Epidermal melanocyte (primary cell): ENCODE results near the gene SAMD4A.
A peak's percentile ranks its signal among the peaks of the same experiment; 100 is the strongest.

Experiments used
- DNase-seq: peaks from one replicate; pipeline ENCODE4 v3.0.0; 2011; ENCODE audit warnings: low spot score; ENCODE audit not compliant: insufficient read length

The SAMD4A gene

DNA sequence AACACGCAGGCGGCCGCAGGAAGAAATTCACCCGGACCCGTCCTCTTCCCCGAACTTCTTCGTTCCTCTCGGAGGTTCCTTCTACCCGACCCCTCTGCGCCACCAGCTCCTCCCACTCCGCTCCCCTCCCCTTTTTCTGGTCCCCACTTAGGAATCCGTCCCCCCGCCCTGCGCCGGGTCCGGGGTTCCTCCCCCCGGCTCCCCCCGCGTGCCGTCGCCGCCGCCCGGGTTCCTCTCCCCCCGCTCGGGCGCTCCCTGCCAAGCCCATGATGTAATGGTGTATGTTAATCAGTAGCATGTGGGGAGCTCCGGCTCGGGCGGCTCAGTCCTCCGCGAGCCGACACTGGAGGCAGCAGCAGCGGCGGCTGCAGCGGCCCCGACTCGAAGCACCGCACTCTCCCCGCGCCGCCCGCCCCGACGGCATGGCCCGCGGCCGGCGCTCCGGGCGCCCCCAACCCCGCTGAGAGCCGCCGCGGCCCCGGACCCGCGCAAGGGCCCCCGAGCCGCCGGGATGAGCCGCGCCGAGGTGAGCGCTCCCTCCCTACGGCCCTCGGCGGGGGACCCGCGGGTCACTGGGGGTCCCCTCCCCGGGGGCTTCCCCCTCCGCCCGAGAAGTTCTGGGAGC is 1.0 kb upstream of the SAMD4A start:
- peak; percentile 83 for DNase-seq

GRCh38 chr14:54567224-54567638 is 303 bp downstream of the SAMD4A start:
- DNase-seq = no peak

- DNase-seq = no peak
Measured at GRCh38 chr14:54567639-54568561, 972 bp downstream of the SAMD4A start.

- no peak for DNase-seq
Measured at GRCh38 chr14:54568821-54569595, 2.1 kb downstream of the SAMD4A start.

DNA sequence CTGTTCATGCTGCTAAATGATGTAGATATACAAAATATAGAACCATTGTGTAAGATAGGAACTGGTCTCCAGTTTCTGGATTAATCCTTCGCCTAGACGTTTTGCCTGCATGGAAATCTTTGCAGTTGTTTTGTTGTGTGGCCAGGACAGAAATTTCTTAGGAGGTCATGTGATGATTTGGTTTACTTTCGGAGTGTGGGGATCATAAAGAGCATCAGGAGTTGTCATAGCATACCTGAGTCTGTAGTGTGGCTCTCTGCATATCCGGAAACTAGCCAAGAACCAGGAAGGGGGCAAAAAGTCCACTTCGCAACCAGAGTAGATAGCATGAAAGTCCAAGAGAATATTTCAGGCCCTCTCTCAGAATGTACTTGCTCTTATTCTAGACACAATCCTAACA is 3.1 kb downstream of the SAMD4A start:
- no peak for DNase-seq

DNA sequence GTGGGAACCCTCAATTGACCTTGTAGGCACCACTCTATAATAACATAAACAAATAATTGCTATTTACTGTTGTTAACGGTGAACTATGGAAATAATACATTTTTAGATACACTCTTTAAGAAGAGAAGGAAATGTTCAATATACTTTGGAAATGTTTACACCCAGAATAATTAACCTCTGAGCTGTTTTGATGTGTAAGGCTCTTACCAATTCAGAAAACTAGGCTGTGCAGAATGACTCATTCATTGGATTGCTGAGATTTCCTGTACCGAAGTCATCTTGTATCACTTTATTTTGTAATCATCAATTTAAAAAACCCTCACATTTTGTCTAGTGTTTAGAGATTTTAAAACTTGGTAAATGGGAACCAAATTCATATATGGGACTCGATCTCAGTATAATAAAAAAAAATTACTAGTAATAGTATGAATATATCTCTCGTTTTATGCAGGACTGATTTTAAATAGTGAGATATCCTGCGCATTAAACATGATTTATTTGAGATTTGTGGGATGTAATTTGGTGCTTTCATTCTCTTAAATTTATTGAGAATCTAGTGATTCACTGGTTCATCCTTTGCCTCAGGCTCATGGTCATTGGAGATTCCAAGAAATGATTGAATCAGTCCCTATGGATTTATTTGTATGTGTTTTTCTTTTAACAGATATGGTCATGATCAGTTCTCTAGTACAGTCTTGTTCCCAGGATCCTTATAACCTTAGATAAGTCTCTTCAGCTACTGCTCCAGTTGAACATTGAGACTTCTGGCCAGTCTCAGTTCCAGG is 3.9 kb downstream of the SAMD4A start:
- peak; percentile 61 for DNase-seq

DNA sequence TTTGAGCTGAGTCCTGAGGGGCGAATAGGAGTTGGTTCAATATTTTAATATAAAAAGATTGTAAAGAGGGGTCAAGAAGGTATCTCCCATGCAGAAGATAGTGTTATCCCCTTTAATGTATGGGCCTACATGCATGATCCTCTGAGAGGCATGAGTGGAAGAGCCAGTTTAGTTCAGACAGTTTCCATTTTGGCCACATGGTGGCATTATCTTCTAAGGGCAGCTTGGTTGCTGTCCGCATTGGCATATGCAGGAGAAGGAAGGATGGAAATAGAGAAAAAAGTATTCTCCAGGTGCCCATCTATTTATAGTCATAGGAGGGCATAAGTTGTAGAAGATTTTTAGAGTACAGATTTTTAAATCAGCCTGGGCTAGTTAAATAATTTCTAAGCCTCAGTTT is 5.4 kb downstream of the SAMD4A start:
- no peak for DNase-seq

GRCh38 chr14:54574528-54574927 is 7.6 kb downstream of the SAMD4A start:
- DNase-seq = no peak

GRCh38 chr14:54577494-54577893 is 10.6 kb downstream of the SAMD4A start:
- no peak for DNase-seq

- DNase-seq = no peak
Measured at GRCh38 chr14:54577977-54578376, 11.0 kb downstream of the SAMD4A start.

GRCh38 chr14:54579621-54580020 is 12.7 kb downstream of the SAMD4A start:
- no peak for DNase-seq

DNA sequence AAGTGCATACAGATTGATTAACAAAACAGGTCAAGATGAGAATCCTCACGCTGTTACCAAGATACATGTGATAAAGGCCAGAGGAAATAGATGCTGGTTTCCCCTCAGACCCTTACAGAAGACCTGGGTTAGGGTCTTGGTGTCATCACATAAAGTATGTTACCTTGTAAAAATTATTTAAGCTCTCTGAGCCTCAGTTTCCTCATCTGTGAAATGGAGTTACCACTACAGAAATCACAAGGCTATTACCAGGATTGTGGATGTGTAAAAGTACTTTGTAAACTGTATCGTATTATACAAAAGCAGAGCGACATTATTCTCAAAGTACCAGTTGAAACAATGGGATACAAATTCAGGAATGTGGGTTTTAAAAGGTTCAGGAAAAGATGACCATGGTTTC is 14.0 kb downstream of the SAMD4A start:
- DNase-seq = no peak

DNA sequence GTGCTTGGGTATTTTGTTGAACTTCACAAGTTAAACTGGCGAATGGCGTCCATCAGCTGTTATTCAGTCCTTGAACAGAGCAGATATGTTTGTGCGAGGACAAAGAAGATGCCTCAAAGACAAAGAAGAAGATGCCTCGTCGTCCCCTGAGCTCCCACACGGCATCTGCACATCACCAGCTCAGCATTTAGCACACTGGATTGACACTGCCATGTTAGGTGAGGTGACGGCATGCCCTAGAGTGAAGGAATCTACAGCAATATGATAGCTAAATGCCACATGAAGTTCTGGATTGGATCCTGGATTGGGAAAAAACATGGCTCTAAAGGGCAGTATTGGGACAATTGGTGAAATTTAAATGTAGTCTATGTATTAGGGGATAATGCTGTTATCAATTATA is 15.4 kb downstream of the SAMD4A start:
- DNase-seq = no peak

DNA sequence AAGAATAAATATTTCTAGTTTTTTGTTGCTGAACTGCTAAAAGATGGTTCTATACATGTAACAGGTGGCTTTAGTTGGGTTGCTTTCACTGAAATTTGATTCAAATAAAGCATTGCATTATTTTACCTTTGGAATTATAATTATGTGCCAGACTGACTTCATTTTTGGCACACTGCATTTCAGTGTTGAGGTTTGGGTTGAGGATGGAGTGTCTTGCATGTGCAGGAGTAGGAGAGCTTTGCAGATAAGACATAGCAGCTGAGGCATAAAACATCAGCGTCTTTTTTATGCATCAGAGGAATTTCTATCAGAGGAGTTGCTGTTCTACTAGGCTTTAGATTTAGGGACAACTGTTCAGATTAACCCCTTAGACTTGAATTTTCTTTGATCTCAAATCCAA is 17.2 kb downstream of the SAMD4A start:
- DNase-seq = no peak

DNA sequence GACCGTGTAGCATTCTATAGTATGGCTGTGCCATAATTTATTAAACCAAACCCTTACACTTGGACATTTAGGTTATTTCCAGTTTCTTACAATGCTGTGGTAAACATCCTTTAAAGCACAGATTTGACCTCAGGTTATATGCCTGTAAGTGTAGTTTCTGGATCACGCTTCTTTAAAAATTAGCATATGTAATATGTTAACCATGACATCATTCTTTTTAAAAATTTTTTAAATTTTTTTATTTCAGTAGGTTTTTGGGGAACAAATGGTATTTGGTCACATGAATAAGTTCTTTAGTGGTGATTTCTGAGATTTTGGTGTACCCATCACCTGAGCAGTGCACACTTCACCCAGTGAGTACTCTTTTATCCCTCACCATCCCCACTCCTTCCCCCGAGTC is 18.3 kb downstream of the SAMD4A start:
- no peak for DNase-seq

GRCh38 chr14:54589076-54589475 is 22.1 kb downstream of the SAMD4A start:
- no peak for DNase-seq

- no peak for DNase-seq
Measured at GRCh38 chr14:54589843-54590242, 22.9 kb downstream of the SAMD4A start.

GRCh38 chr14:54590481-54590880 is 23.6 kb downstream of the SAMD4A start:
- no peak for DNase-seq

DNA sequence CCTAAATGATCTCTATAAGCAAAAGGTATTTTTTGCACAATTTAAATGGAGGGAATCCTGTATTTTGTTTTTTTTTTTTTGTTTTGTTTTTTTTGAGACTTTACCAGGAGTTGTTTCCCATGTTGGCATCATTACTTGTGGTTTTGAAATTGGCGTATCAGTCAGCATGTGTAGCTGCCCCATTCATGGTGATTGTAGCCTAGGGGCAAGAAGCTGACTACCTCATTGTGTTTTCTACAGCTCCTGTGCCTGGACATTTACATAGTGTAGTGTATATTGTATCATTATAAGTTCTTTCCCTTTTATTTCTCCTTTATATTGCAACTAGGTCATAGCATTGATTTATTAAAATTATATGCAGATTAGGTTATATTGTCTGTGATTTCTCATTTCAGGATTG is 24.5 kb downstream of the SAMD4A start:
- peak; percentile 62 for DNase-seq

DNA sequence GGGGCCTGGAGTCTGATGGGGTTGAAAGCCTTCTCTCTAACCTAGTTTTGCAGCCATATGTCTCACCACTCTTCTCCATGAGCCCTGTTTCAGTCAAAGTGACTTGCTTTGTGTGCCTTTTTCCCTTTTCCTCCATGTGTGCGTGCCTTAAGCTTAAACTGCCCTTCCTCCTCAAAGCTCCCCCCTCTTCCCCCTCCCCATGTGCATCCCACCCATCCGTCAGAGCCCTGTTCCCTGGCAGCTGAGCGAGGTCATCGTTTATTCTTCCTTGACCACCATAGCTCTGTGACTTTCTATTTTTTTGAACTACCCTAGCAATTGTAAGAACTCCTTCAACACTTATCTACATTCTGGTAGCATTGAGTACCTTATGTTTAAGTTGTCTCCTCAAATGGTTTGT is 24.9 kb downstream of the SAMD4A start:
- no peak for DNase-seq

GRCh38 chr14:54593860-54594259 is 26.9 kb downstream of the SAMD4A start:
- no peak for DNase-seq
